ENCODE results near the gene SPATA45.

GRCh38 chr1:212797681-212798080, 49.8 kb downstream of the SPATA45 start:
- TF ChIP-seq FOXA1 (IDR thresholded peaks at IDR 0.05) (no peak), HDGF (IDR thresholded peaks at IDR 0.05; ENCODE audit: borderline replicate concordance) (no peak), CTBP1 (IDR thresholded peaks at IDR 0.05; ENCODE audit: borderline replicate concordance) (no peak), PKNOX1 (IDR thresholded peaks at IDR 0.05) (no peak), FOXM1 (IDR thresholded peaks at IDR 0.05; ENCODE audit: borderline replicate concordance) (no peak)
